Ramos (cell line): ENCODE measurements around the gene CDIP1.

Experiments
- in situ Hi-C: fragments of 300-500 bp; cut with MboI; formaldehyde crosslinking; loops from one replicate; pipeline ENCODE4 v1.14.3; 2022; ENCODE audit warnings: low sequenced_read_pairs; ENCODE audit not compliant: unreplicated experiment

The CDIP1 gene

GRCh38 chr16:4498546-4499195 is 39.9 kb downstream of the CDIP1 start:
- in situ Hi-C loops, result no loop called here

- in situ Hi-C loops, result no loop called here
Observed at GRCh38 chr16:4496305-4496704, 42.3 kb downstream of the CDIP1 start.

- in situ Hi-C loops, result no loop called here
Observed at GRCh38 chr16:4495766-4496165, 42.8 kb downstream of the CDIP1 start.

- in situ Hi-C loops, result no loop called here
Observed at GRCh38 chr16:4494746-4495490, 43.7 kb downstream of the CDIP1 start.

GRCh38 chr16:4491898-4492297 is 46.7 kb downstream of the CDIP1 start:
- in situ Hi-C loops, result no loop called here

GRCh38 chr16:4489030-4489429 is 49.5 kb downstream of the CDIP1 start:
- in situ Hi-C loops, result no loop called here

GRCh38 chr16:4488499-4488967 is 50.0 kb downstream of the CDIP1 start:
- in situ Hi-C loops, result no loop called here

GRCh38 chr16:4487955-4488498 is 50.5 kb downstream of the CDIP1 start:
- in situ Hi-C loops, result no loop called here

GRCh38 chr16:4486126-4486893 is 52.3 kb downstream of the CDIP1 start:
- in situ Hi-C loops, result no loop called here

- in situ Hi-C loops, result no loop called here
Observed at GRCh38 chr16:4481963-4482362, 56.6 kb downstream of the CDIP1 start.

GRCh38 chr16:4481526-4481925 is 57.0 kb downstream of the CDIP1 start:
- in situ Hi-C loops, result no loop called here

GRCh38 chr16:4477966-4478365 is 60.6 kb downstream of the CDIP1 start:
- in situ Hi-C loops, result no loop called here

GRCh38 chr16:4475880-4476788 is 62.4 kb downstream of the CDIP1 start, which contains the start of gene HMOX2:
HMOX2 (plus strand) TSS chr16:4476398; CDS start chr16:4505525, 29,127 bp downstream.
- in situ Hi-C loops, result no loop called here

- in situ Hi-C loops, result no loop called here
Observed at GRCh38 chr16:4474192-4474961, 64.2 kb downstream of the CDIP1 start, which contains the start of gene NMRAL1. NMRAL1 (minus strand) TSS chr16:4474625; CDS start chr16:4474132, 493 bp downstream.

GRCh38 chr16:4472880-4473279 is 65.7 kb downstream of the CDIP1 start:
- in situ Hi-C loops, result no loop called here

GRCh38 chr16:4471869-4472268 is 66.7 kb downstream of the CDIP1 start:
- in situ Hi-C loops, result no loop called here

GRCh38 chr16:4468972-4469371 is 69.6 kb downstream of the CDIP1 start:
- in situ Hi-C loops, result no loop called here

- in situ Hi-C loops, result no loop called here
Observed at GRCh38 chr16:4467916-4468315, 70.7 kb downstream of the CDIP1 start.
